ENCODE data around the gene LPCAT3.
A peak's percentile ranks its signal among the peaks of the same experiment; 100 is the strongest.

The LPCAT3 gene

GRCh38 chr12:6948873-6949594 is 69.2 kb downstream of the LPCAT3 start:
- no peaks in the 10 kb centered on the region for H3K27me3 Mint-ChIP-seq
- H3K4me3 Mint-ChIP-seq: peak overlapping the region; percentile 85
- H3K27ac Mint-ChIP-seq: peak overlapping the region; percentile 98
- H3K36me3 Mint-ChIP-seq: peaks cover 13% of the 10 kb centered on the region
- H3K4me1 Mint-ChIP-seq (ENCODE audit: low read depth): peaks cover 67% of the 10 kb centered on the region
- no peaks in the 10 kb centered on the region for H3K9me3 Mint-ChIP-seq (ENCODE audit: low read depth)

- Mint-ChIP-seq H3K4me3 (peak overlapping the region; percentile 85), H3K27me3 (no peaks in the 10 kb centered on the region), H3K36me3 (peaks cover 7% of the 10 kb centered on the region), H3K27ac (peak overlapping the region; percentile 98), H3K9me3 (ENCODE audit: low read depth) (no peaks in the 10 kb centered on the region), H3K4me1 (ENCODE audit: low read depth) (peaks cover 75% of the 10 kb centered on the region)
These were observed 70.7 kb downstream of the LPCAT3 start for GRCh38 chr12:6947615-6948014.

GRCh38 chr12:6946920-6947374 is 71.3 kb downstream of the LPCAT3 start:
- H3K27me3 Mint-ChIP-seq: no peaks in the 10 kb centered on the region
- H3K4me3 Mint-ChIP-seq: peak overlapping the region; percentile 97
- no peaks in the 10 kb centered on the region for H3K9me3 Mint-ChIP-seq (ENCODE audit: low read depth)
- H3K27ac Mint-ChIP-seq: peak overlapping the region; percentile 96
- H3K36me3 Mint-ChIP-seq: peaks cover 2% of the 10 kb centered on the region
- H3K4me1 Mint-ChIP-seq (ENCODE audit: low read depth): peaks cover 77% of the 10 kb centered on the region

DNA sequence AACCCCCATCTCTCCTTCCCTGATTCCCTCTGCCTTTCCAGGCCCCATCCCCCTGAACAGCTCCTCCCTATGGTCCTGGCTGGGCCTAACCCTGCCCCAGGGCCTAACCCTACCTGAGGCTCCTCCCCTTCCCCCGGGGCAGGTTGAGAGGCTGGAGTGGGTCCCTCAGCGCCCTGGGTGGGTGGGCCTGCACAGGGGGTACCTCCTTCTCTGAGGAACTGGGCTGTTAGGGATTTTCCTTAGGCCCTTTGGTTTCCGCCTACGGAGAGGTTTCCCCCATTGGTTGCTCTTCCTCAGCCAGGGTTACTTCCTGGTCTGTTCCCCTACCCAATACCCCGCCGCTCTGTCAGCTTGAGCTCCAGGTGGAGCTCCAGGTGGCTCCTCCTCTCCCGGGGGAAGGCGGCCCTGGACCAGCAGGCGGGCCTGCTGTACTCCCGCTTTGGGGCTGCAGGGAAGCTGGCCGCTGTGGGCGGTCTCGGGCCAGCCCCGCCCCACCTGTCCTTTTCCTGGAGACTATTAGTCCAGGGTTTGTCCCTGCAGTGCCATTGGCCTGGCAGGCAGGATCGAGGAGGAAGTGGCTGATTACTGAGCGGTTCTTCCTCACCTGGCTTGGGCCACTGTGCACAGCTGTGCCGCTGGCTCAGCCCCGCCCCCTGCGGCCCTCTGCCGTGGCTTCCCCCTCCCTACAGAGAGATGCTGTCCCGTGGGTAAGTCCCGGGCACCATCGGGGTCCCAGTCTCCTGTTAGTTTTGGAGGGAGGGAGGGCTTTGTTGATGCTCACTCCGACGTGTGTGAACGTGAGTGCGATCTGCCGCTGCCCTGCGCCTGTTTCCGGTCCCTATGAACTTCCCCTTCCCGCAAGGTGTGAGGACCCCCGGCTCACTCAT is 72.0 kb downstream of the LPCAT3 start:
- H3K36me3 Mint-ChIP-seq: no peaks in the 10 kb centered on the region
- H3K4me1 Mint-ChIP-seq (ENCODE audit: low read depth): peaks cover 77% of the 10 kb centered on the region
- H3K9me3 Mint-ChIP-seq (ENCODE audit: low read depth): no peaks in the 10 kb centered on the region
- H3K27ac Mint-ChIP-seq: peak overlapping the region; percentile 96
- no peaks in the 10 kb centered on the region for H3K27me3 Mint-ChIP-seq
- H3K4me3 Mint-ChIP-seq: peak overlapping the region; percentile 97

DNA sequence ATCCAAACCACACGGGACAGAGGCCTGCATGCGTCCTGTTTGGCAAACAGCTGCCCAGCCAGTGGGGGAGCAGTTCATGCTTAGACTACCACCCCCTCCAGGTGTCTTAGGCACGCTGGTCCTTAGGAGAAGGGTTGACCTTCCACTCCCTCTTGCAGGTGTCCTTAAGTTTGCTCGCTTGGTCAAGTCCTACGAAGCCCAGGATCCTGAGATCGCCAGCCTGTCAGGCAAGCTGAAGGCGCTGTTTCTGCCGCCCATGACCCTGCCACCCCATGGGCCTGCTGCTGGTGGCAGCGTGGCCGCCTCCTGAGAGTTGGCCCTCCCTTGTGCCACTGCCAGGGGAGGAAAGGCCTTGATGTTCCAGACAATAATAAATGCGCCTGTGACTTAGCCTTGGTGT is 72.7 kb downstream of the LPCAT3 start:
- Mint-ChIP-seq H3K36me3 (no peaks in the 10 kb centered on the region), H3K27ac (peak overlapping the region; percentile 96), H3K9me3 (ENCODE audit: low read depth) (no peaks in the 10 kb centered on the region), H3K4me3 (peak overlapping the region; percentile 97), H3K4me1 (ENCODE audit: low read depth) (peaks cover 73% of the 10 kb centered on the region), H3K27me3 (no peaks in the 10 kb centered on the region)

GRCh38 chr12:6944381-6945186 is 73.7 kb downstream of the LPCAT3 start:
- peaks cover 68% of the 10 kb centered on the region for H3K4me1 Mint-ChIP-seq (ENCODE audit: low read depth)
- H3K36me3 Mint-ChIP-seq: peaks cover 2% of the 10 kb centered on the region
- H3K4me3 Mint-ChIP-seq: peak overlapping the region; percentile 97
- no peaks in the 10 kb centered on the region for H3K27me3 Mint-ChIP-seq
- H3K27ac Mint-ChIP-seq: peak overlapping the region; percentile 96
- H3K9me3 Mint-ChIP-seq (ENCODE audit: low read depth): no peaks in the 10 kb centered on the region

DNA sequence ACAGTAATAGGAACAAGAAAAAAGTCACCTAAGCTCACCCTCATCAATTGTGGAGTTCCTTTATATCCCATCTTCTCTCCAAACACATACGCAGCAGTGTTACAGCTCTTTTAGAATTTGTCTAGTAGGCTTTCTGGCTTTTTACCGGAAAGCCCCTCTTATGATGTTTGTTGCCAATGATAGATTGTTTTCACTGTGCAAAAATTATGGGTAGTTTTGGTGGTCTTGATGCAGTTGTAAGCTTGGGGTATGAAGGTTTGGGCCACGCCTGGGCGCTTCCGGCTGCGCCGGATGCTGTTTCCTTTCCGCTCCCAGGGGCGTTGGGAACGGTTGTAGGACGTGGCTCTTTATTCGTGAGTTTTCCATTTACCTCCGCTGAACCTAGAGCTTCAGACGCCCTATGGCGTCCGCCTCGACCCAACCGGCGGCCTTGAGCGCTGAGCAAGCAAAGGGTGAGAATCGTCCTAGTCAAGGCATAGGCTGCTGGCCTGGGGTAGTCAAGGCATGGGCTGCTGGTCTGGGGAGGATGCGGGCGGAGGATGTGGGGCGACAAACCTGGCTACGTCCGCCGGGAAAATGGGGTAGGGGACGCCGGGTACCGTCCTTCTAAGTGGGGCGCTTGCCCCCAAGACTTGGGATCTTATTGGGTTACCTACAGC is 74.4 kb downstream of the LPCAT3 start, which contains the start of the genes C12orf57 and RNU7-1:
C12orf57 (plus strand) TSS at position 301 of the 659 bp plus-strand sequence; CDS start at position 401, 100 bp downstream.
RNU7-1 (plus strand) TSS at position 95 of the 659 bp plus-strand sequence.
- no peaks in the 10 kb centered on the region for H3K27me3 Mint-ChIP-seq
- H3K4me3 Mint-ChIP-seq: peak within 1 kb of the TSS; percentile 97
- H3K9me3 Mint-ChIP-seq (ENCODE audit: low read depth): no peaks in the 10 kb centered on the region
- H3K36me3 Mint-ChIP-seq: peaks cover 4% of the 10 kb centered on the region
- H3K4me1 Mint-ChIP-seq (ENCODE audit: low read depth): peaks cover 65% of the 10 kb centered on the region
- H3K27ac Mint-ChIP-seq: peak within 1 kb of the TSS; percentile 96

DNA sequence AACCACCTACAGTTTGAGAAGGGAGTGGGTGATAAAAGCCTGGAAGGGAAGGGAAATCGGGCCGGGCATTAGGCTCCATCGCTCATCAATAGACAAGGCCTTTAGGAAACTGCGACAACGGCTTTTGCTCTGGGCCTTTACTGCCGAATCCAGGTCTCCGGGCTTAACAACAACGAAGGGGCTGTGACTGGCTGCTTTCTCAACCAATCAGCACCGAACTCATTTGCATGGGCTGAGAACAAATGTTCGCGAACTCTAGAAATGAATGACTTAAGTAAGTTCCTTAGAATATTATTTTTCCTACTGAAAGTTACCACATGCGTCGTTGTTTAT is 74.9 kb downstream of the LPCAT3 start:
- Mint-ChIP-seq H3K9me3 (ENCODE audit: low read depth) (no peaks in the 10 kb centered on the region), H3K27ac (peak overlapping the region; percentile 96), H3K4me1 (ENCODE audit: low read depth) (peaks cover 60% of the 10 kb centered on the region), H3K27me3 (no peaks in the 10 kb centered on the region), H3K4me3 (peak overlapping the region; percentile 97), H3K36me3 (peaks cover 4% of the 10 kb centered on the region)

DNA sequence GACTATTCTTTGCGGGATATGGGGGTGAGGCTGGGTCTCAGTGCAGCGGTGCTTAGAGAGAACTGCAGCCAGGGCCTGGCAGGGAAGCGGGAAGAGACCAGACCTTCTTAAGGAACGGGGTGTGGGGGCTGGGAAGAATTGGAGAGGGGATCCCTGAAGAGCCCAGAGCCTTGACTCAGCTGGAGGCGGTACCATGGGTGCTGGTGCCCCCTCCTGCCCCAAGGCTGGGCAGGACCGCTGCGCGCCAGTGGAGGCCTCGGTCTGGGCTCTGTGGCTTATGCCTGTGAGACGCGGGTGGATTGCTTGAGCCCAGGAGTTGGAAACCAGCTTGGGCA is 76.0 kb downstream of the LPCAT3 start:
- peak overlapping the region; percentile 96 for H3K27ac Mint-ChIP-seq
- peaks cover 4% of the 10 kb centered on the region for H3K36me3 Mint-ChIP-seq
- H3K4me1 Mint-ChIP-seq (ENCODE audit: low read depth): peaks cover 52% of the 10 kb centered on the region
- no peaks in the 10 kb centered on the region for H3K9me3 Mint-ChIP-seq (ENCODE audit: low read depth)
- H3K4me3 Mint-ChIP-seq: peak overlapping the region; percentile 21
- no peaks in the 10 kb centered on the region for H3K27me3 Mint-ChIP-seq

DNA sequence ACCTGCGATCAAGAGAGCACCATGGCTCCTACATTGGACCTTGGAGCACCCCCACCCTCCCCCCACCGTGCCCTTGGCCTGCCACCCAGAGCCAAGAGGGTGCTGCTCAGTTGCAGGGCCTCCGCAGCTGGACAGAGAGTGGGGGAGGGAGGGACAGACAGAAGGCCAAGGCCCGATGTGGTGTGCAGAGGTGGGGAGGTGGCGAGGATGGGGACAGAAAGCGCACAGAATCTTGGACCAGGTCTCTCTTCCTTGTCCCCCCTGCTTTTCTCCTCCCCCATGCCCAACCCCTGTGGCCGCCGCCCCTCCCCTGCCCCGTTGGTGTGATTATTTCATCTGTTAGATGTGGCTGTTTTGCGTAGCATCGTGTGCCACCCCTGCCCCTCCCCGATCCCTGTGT is 76.5 kb downstream of the LPCAT3 start:
- Mint-ChIP-seq H3K27ac (no peak overlapping the region), H3K36me3 (peaks cover 4% of the 10 kb centered on the region), H3K4me1 (ENCODE audit: low read depth) (peaks cover 49% of the 10 kb centered on the region), H3K9me3 (ENCODE audit: low read depth) (no peaks in the 10 kb centered on the region), H3K27me3 (no peaks in the 10 kb centered on the region), H3K4me3 (no peak overlapping the region)

GRCh38 chr12:6941267-6941666 is 77.0 kb downstream of the LPCAT3 start:
- peaks cover 52% of the 10 kb centered on the region for H3K4me1 Mint-ChIP-seq (ENCODE audit: low read depth)
- no peak overlapping the region for H3K4me3 Mint-ChIP-seq
- no peak overlapping the region for H3K27ac Mint-ChIP-seq
- no peaks in the 10 kb centered on the region for H3K27me3 Mint-ChIP-seq
- no peaks in the 10 kb centered on the region for H3K9me3 Mint-ChIP-seq (ENCODE audit: low read depth)
- H3K36me3 Mint-ChIP-seq: peaks cover 7% of the 10 kb centered on the region

- peaks cover 7% of the 10 kb centered on the region for H3K36me3 Mint-ChIP-seq
- no peaks in the 10 kb centered on the region for H3K27me3 Mint-ChIP-seq
- peak overlapping the region; percentile 86 for H3K27ac Mint-ChIP-seq
- H3K9me3 Mint-ChIP-seq (ENCODE audit: low read depth): no peaks in the 10 kb centered on the region
- H3K4me1 Mint-ChIP-seq (ENCODE audit: low read depth): peaks cover 49% of the 10 kb centered on the region
- peak overlapping the region; percentile 60 for H3K4me3 Mint-ChIP-seq
These were observed 79.1 kb downstream of the LPCAT3 start for GRCh38 chr12:6939191-6939540.

DNA sequence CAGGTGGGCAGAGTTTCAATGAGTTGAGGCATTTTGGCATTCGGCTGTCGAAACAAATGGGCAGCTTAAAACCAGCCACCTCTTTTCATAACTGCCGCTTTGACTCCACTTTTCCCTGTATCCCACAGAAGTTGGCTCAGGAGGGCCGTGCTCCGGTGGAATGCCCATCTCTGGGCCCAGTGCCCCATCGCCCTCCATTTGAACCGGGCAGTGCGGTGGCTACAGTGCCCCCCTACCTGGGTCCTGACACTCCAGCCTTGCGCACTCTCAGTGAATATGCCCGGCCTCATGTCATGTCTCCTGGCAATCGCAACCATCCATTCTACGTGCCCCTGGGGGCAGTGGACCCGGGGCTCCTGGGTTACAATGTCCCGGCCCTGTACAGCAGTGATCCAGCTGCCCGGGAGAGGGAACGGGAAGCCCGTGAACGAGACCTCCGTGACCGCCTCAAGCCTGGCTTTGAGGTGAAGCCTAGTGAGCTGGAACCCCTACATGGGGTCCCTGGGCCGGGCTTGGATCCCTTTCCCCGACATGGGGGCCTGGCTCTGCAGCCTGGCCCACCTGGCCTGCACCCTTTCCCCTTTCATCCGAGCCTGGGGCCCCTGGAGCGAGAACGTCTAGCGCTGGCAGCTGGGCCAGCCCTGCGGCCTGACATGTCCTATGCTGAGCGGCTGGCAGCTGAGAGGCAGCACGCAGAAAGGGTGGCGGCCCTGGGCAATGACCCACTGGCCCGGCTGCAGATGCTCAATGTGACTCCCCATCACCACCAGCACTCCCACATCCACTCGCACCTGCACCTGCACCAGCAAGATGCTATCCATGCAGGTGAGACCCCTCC is 79.7 kb downstream of the LPCAT3 start:
- no peaks in the 10 kb centered on the region for H3K9me3 Mint-ChIP-seq (ENCODE audit: low read depth)
- no peaks in the 10 kb centered on the region for H3K27me3 Mint-ChIP-seq
- peak overlapping the region; percentile 90 for H3K4me3 Mint-ChIP-seq
- H3K36me3 Mint-ChIP-seq: peaks cover 8% of the 10 kb centered on the region
- peak overlapping the region; percentile 91 for H3K27ac Mint-ChIP-seq
- H3K4me1 Mint-ChIP-seq (ENCODE audit: low read depth): peaks cover 55% of the 10 kb centered on the region
